Measurements from ENCODE around the gene OR6Y1. TPM values are rescaled to one million over a fixed set of nuclear protein-coding genes. Genes with fewer than 3 reads are reported as not detected.

OR6Y1 gene
- total RNA-seq, 1 experiment from 2014 or later, result not detected

DNA sequence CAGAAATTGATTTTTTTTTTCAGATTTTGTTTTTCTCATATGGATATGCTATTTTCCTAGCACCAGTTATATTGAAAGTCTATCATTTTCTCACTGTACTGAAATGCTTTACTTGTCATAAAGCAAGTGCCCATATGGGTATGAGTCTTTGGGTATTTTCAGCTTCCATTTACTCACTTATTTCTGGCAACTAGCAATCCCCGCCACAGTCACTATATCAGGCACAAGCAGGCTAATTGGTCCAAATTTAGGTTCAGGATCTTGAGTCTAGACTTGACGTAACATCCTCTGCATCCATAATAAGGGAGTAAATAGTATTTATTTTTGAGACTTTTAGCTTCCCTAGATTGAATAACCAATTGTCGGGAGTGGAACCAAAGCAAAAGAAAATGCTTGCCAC is 23.4 kb upstream of the OR6Y1 start:
- ChIA-PET CTCF (no interaction called here), POLR2A (no interaction called here)
- ATAC-seq (no peak), DNase-seq (ENCODE audit: low spot score) (no peak)
- H3K27me3 Mint-ChIP-seq (ENCODE audit: low read depth), result no peaks in the 10 kb centered on the region
- H3K4me3 Mint-ChIP-seq, result no peak overlapping the region
- H3K36me3 Mint-ChIP-seq, result no peaks in the 10 kb centered on the region
- H3K9me3 Mint-ChIP-seq, result no peaks in the 10 kb centered on the region
- no peak for TF ChIP-seq SMAD3 (CRISPR knock-in tag; IDR thresholded peaks at IDR 0.05; ENCODE audit: borderline replicate concordance)
- H3K4me1 Mint-ChIP-seq, result no peaks in the 10 kb centered on the region
- H3K27ac Mint-ChIP-seq, result no peak overlapping the region

DNA sequence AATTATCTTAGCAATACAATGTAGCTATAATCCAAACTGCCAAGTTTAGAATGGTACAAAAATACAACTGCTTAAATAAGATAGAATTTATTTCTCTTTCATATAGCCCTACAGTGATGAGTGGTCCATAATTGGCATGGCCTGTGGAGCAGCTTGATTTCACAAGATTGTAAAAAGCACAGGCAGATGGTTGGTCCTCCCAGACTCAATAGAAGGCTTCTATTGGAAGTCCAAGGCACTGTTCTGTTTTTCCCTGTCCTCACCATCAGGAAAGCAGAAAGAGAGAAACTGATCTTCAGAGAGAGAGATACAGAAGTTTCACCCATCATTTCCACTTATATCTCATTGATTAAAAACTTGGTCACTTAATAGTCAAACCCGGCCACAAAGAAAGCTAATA is 18.0 kb upstream of the OR6Y1 start:
- Mint-ChIP-seq H3K4me3 (no peak overlapping the region), H3K27ac (no peak overlapping the region), H3K27me3 (ENCODE audit: low read depth) (no peaks in the 10 kb centered on the region), H3K9me3 (no peaks in the 10 kb centered on the region), H3K36me3 (no peaks in the 10 kb centered on the region), H3K4me1 (no peaks in the 10 kb centered on the region)
- no peak for TF ChIP-seq RELA (CRISPR knock-in tag; IDR thresholded peaks at IDR 0.05; ENCODE audit: borderline replicate concordance)
- TF ChIP-seq, protein P1, sequence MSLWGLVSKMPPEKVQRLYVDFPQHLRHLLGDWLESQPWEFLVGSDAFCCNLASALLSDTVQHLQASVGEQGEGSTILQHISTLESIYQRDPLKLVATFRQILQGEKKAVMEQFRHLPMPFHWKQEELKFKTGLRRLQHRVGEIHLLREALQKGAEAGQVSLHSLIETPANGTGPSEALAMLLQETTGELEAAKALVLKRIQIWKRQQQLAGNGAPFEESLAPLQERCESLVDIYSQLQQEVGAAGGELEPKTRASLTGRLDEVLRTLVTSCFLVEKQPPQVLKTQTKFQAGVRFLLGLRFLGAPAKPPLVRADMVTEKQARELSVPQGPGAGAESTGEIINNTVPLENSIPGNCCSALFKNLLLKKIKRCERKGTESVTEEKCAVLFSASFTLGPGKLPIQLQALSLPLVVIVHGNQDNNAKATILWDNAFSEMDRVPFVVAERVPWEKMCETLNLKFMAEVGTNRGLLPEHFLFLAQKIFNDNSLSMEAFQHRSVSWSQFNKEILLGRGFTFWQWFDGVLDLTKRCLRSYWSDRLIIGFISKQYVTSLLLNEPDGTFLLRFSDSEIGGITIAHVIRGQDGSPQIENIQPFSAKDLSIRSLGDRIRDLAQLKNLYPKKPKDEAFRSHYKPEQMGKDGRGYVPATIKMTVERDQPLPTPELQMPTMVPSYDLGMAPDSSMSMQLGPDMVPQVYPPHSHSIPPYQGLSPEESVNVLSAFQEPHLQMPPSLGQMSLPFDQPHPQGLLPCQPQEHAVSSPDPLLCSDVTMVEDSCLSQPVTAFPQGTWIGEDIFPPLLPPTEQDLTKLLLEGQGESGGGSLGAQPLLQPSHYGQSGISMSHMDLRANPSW (CRISPR knock-in tag; conservative IDR thresholded peaks at IDR 0.05; ENCODE audit: low read depth), result no peak
- ATAC-seq (no peak), DNase-seq (ENCODE audit: low spot score) (no peak)
- ChIA-PET CTCF (no interaction called here), POLR2A (no interaction called here)

DNA sequence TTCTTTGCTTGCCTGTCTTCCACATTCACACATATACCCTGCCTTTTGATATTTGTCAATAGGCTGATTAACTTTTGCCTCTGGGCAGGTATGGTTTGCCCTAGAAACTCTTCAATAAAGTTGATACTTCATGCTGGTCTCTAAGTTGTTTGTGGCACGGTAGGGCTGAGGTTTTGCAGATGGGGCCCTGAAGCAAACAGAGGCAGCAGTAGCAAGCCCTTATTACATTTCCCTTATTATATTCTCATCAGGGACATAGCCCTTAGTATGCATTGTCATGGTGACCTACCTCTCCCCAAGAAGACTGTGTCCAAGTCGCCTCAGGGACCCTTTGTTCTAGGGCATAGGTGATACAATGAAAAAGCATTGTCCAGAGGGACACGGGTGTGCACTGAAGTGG is 16.3 kb upstream of the OR6Y1 start, which contains the start of gene OR6P1:
Gene OR6P1, minus strand, starts transcription at position 101 of the 400 bp plus-strand sequence. CDS start 6,976 bp downstream, outside the sequence.
- Mint-ChIP-seq H3K27ac (no peak within 1 kb of the TSS), H3K4me1 (no peaks in the 10 kb centered on the region), H3K9me3 (no peaks in the 10 kb centered on the region), H3K4me3 (no peak within 1 kb of the TSS), H3K36me3 (no peaks in the 10 kb centered on the region), H3K27me3 (ENCODE audit: low read depth) (no peaks in the 10 kb centered on the region)
- ChIA-PET CTCF (no interaction called here), POLR2A (no interaction called here)
- ATAC-seq (no peak), DNase-seq (ENCODE audit: low spot score) (no peak)
- TF ChIP-seq, protein P2, sequence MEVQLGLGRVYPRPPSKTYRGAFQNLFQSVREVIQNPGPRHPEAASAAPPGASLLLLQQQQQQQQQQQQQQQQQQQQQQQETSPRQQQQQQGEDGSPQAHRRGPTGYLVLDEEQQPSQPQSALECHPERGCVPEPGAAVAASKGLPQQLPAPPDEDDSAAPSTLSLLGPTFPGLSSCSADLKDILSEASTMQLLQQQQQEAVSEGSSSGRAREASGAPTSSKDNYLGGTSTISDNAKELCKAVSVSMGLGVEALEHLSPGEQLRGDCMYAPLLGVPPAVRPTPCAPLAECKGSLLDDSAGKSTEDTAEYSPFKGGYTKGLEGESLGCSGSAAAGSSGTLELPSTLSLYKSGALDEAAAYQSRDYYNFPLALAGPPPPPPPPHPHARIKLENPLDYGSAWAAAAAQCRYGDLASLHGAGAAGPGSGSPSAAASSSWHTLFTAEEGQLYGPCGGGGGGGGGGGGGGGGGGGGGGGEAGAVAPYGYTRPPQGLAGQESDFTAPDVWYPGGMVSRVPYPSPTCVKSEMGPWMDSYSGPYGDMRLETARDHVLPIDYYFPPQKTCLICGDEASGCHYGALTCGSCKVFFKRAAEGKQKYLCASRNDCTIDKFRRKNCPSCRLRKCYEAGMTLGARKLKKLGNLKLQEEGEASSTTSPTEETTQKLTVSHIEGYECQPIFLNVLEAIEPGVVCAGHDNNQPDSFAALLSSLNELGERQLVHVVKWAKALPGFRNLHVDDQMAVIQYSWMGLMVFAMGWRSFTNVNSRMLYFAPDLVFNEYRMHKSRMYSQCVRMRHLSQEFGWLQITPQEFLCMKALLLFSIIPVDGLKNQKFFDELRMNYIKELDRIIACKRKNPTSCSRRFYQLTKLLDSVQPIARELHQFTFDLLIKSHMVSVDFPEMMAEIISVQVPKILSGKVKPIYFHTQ (CRISPR knock-in tag; IDR thresholded peaks at IDR 0.05), result no peak
- TF ChIP-seq PRRX2 (CRISPR knock-in tag; IDR thresholded peaks at IDR 0.05) (no peak), IRF2 (CRISPR knock-in tag; IDR thresholded peaks at IDR 0.05; ENCODE audit: borderline replicate concordance, low read depth) (no peak), OVOL2 (CRISPR knock-in tag; IDR thresholded peaks at IDR 0.05; ENCODE audit: borderline replicate concordance) (no peak), NR2C2 (CRISPR knock-in tag; IDR thresholded peaks at IDR 0.05) (no peak), GRHL2 (CRISPR knock-in tag; IDR thresholded peaks at IDR 0.05; ENCODE audit: insufficient replicate concordance, severe bottlenecking) (no peak), NR3C1 (CRISPR knock-in tag; conservative IDR thresholded peaks at IDR 0.05; ENCODE audit: low read depth) (no peak), EMX1 (CRISPR knock-in tag; IDR thresholded peaks at IDR 0.05) (no peak), CBFB (CRISPR knock-in tag; IDR thresholded peaks at IDR 0.05; ENCODE audit: low read depth) (no peak)
- TF ChIP-seq, protein P3, sequence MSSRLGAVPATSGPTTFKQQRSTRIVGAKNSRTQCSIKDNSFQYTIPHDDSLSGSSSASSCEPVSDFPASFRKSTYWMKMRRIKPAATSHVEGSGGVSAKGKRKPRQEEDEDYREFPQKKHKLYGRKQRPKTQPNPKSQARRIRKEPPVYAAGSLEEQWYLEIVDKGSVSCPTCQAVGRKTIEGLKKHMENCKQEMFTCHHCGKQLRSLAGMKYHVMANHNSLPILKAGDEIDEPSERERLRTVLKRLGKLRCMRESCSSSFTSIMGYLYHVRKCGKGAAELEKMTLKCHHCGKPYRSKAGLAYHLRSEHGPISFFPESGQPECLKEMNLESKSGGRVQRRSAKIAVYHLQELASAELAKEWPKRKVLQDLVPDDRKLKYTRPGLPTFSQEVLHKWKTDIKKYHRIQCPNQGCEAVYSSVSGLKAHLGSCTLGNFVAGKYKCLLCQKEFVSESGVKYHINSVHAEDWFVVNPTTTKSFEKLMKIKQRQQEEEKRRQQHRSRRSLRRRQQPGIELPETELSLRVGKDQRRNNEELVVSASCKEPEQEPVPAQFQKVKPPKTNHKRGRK (CRISPR knock-in tag; IDR thresholded peaks at IDR 0.05; ENCODE audit: borderline replicate concordance), result no peak
- TF ChIP-seq, protein P1 (CRISPR knock-in tag; conservative IDR thresholded peaks at IDR 0.05; ENCODE audit: low read depth), result no peak
- TF ChIP-seq, protein P4, sequence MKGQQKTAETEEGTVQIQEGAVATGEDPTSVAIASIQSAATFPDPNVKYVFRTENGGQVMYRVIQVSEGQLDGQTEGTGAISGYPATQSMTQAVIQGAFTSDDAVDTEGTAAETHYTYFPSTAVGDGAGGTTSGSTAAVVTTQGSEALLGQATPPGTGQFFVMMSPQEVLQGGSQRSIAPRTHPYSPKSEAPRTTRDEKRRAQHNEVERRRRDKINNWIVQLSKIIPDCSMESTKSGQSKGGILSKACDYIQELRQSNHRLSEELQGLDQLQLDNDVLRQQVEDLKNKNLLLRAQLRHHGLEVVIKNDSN (CRISPR knock-in tag; IDR thresholded peaks at IDR 0.05), result no peak
- TF ChIP-seq, protein P5, sequence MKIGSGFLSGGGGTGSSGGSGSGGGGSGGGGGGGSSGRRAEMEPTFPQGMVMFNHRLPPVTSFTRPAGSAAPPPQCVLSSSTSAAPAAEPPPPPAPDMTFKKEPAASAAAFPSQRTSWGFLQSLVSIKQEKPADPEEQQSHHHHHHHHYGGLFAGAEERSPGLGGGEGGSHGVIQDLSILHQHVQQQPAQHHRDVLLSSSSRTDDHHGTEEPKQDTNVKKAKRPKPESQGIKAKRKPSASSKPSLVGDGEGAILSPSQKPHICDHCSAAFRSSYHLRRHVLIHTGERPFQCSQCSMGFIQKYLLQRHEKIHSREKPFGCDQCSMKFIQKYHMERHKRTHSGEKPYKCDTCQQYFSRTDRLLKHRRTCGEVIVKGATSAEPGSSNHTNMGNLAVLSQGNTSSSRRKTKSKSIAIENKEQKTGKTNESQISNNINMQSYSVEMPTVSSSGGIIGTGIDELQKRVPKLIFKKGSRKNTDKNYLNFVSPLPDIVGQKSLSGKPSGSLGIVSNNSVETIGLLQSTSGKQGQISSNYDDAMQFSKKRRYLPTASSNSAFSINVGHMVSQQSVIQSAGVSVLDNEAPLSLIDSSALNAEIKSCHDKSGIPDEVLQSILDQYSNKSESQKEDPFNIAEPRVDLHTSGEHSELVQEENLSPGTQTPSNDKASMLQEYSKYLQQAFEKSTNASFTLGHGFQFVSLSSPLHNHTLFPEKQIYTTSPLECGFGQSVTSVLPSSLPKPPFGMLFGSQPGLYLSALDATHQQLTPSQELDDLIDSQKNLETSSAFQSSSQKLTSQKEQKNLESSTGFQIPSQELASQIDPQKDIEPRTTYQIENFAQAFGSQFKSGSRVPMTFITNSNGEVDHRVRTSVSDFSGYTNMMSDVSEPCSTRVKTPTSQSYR (CRISPR knock-in tag; IDR thresholded peaks at IDR 0.05), result no peak
- TF ChIP-seq, protein P6, sequence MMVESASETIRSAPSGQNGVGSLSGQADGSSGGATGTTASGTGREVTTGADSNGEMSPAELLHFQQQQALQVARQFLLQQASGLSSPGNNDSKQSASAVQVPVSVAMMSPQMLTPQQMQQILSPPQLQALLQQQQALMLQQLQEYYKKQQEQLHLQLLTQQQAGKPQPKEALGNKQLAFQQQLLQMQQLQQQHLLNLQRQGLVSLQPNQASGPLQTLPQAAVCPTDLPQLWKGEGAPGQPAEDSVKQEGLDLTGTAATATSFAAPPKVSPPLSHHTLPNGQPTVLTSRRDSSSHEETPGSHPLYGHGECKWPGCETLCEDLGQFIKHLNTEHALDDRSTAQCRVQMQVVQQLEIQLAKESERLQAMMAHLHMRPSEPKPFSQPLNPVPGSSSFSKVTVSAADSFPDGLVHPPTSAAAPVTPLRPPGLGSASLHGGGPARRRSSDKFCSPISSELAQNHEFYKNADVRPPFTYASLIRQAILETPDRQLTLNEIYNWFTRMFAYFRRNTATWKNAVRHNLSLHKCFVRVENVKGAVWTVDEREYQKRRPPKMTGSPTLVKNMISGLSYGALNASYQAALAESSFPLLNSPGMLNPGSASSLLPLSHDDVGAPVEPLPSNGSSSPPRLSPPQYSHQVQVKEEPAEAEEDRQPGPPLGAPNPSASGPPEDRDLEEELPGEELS (CRISPR knock-in tag; IDR thresholded peaks at IDR 0.05), result no peak
